Endothelial cell of umbilical vein (primary cell): Measurements from ENCODE around the gene CYCS. TPM values are rescaled to one million over a fixed set of nuclear protein-coding genes. Genes with fewer than 3 reads are reported as not detected.

Experiments
- BruUV-seq: library from RNA; stranded (reverse); fragments of 400-500 nt; replicated peaks from 2 replicates; lab custom pipeline; 2021; lab: Mats Ljungman, UMichigan
- CTCF ChIA-PET: fragments of 300-600, 350-600 bp; sonication (Branson Sonifier 250); formaldehyde crosslinking; loops from one replicate; lab custom pipeline; 2021; ENCODE audit warnings: antibody characterized with exemption, inconsistent platforms; lab: Charles Lee
- POLR2A ChIA-PET: fragments of 300-600, 350-600 bp; sonication (Branson Sonifier 250); formaldehyde crosslinking; loops from one replicate; lab custom pipeline; 2021; ENCODE audit warnings: antibody characterized with exemption, inconsistent platforms; lab: Charles Lee
- DNase-seq: peaks from one replicate; pipeline ENCODE4 v3.0.0-alpha.2; 2011; ENCODE audit warnings: low read depth, low spot score
- FAIRE-seq: peaks from 2 replicates; lab custom pipeline; 2011; peaks lifted over from hg19 to GRCh38; lab: Jason Lieb, UNC
- H2AFZ ChIP-seq: 2 replicates; pipeline ENCODE4 v1.6.0; 2012; ENCODE audit warnings: low read depth, low read length, control low read depth, inconsistent platforms
- H3K27ac ChIP-seq: 2 replicates; pipeline ENCODE4 v1.5.1; 2011; ENCODE audit warnings: low read depth, mild to moderate bottlenecking, control low read depth, low read length, moderate library complexity; ENCODE audit not compliant: insufficient read depth
- H3K27me3 ChIP-seq, 2 experiments: 2 replicates each; pipeline versions ENCODE4 v1.6.0 to v1.6.1; 2011; ENCODE audit warnings: low read length in 2 of 2, mixed read lengths in 1 of 2; ENCODE audit not compliant: control insufficient read depth in 2 of 2, insufficient read depth in 2 of 2
- H3K36me3 ChIP-seq, 2 experiments: 2 replicates in 1 of 2; 3 replicates in 1 of 2; pipeline ENCODE4 v1.5.1; 2011; ENCODE audit warnings: low read length in 2 of 2, mild to moderate bottlenecking in 1 of 2, moderate library complexity in 1 of 2; ENCODE audit not compliant: control insufficient read depth in 2 of 2, insufficient read depth in 2 of 2; ENCODE audit errors: extremely low read depth in 1 of 2
- H3K4me1 ChIP-seq: 3 replicates; pipeline ENCODE4 v1.5.1; 2011; ENCODE audit warnings: mild to moderate bottlenecking, low read length; ENCODE audit not compliant: control insufficient read depth, insufficient read depth; ENCODE audit errors: extremely low read depth
- H3K4me2 ChIP-seq: 2 replicates; pipeline ENCODE4 v1.6.1; 2011; ENCODE audit warnings: low read length, control low read depth, mixed read lengths; ENCODE audit not compliant: insufficient read depth
- H3K4me3 ChIP-seq, 3 experiments: fragments of 200-600 bp in 1 of 3; sonication (generic), shearing (Covaris generic) in 1 of 3; replicated peaks in 1 of 3; 2 replicates each; pipeline ENCODE4 v1.5.1; 2011 to 2016; ENCODE audit warnings: control low read depth in 3 of 3, low read length in 3 of 3, mild to moderate bottlenecking in 2 of 3, inconsistent platforms in 1 of 3, low read depth in 1 of 3, moderate library complexity in 1 of 3; ENCODE audit not compliant: insufficient read depth in 1 of 3
- H3K79me2 ChIP-seq: 2 replicates; pipeline ENCODE4 v1.6.0; 2012; ENCODE audit warnings: low read length, inconsistent platforms; ENCODE audit not compliant: control insufficient read depth, insufficient read depth
- H3K9ac ChIP-seq: replicated peaks from 2 replicates; pipeline ENCODE3; 2011; ENCODE audit warnings: low read length, control low read depth; ENCODE audit not compliant: insufficient read depth; ENCODE audit errors: extremely low read depth
- H3K9me1 ChIP-seq: replicated peaks from 3 replicates; pipeline ENCODE4 v1.6.0; 2011; ENCODE audit warnings: mild to moderate bottlenecking, low read length; ENCODE audit not compliant: control insufficient read depth, insufficient read depth; ENCODE audit errors: extremely low read depth
- H3K9me3 ChIP-seq: replicated peaks from 2 replicates; pipeline ENCODE4 v1.5.1; 2012; ENCODE audit warnings: low read length, inconsistent platforms; ENCODE audit not compliant: control insufficient read depth, insufficient read depth
- H4K20me1 ChIP-seq: replicated peaks from 2 replicates; pipeline ENCODE3; 2011; ENCODE audit warnings: mild to moderate bottlenecking, low read length; ENCODE audit not compliant: control insufficient read depth, insufficient read depth; ENCODE audit errors: extremely low read depth
- CTCF ChIP-seq, 2 donors: IDR thresholded peaks; 1 replicate in 1 of 2; 2 replicates in 1 of 2; pipeline ENCODE4 v1.5.1; 2011; ENCODE audit warnings: low read length in 2 of 2, mild to moderate bottlenecking in 2 of 2, moderate library complexity in 2 of 2, control low read depth in 1 of 2, inconsistent platforms in 1 of 2, low read depth in 1 of 2; ENCODE audit not compliant: insufficient read depth in 1 of 2; ENCODE audit errors: extremely low read depth in 1 of 2
- EZH2 ChIP-seq: IDR thresholded peaks from 2 replicates; pipeline ENCODE4 v1.6.1; 2012; ENCODE audit warnings: borderline replicate concordance, low read depth, mild to moderate bottlenecking, moderate library complexity, low read length, inconsistent platforms; ENCODE audit not compliant: severe bottlenecking
- FOS ChIP-seq: IDR thresholded peaks from 2 replicates; pipeline ENCODE4 v1.6.1; 2011; ENCODE audit warnings: mild to moderate bottlenecking, low read length, moderate library complexity, borderline replicate concordance; ENCODE audit not compliant: insufficient read depth
- GATA2 ChIP-seq: IDR thresholded peaks from 2 replicates; pipeline ENCODE4 v1.7.0; 2011; ENCODE audit warnings: low read depth, mild to moderate bottlenecking, moderate library complexity, mixed read lengths, low read length; ENCODE audit not compliant: insufficient read length, insufficient read depth
- JUN ChIP-seq: IDR thresholded peaks from 2 replicates; pipeline ENCODE4 v1.6.1; 2011; ENCODE audit warnings: borderline replicate concordance, low read depth; ENCODE audit not compliant: insufficient read length, insufficient read depth
- MYC ChIP-seq: IDR thresholded peaks from one replicate; pipeline ENCODE4 v1.6.1; 2011; ENCODE audit warnings: mild to moderate bottlenecking, low read depth, low read length
- POLR2A ChIP-seq: IDR thresholded peaks from 2 replicates; pipeline ENCODE4 v1.6.1; 2012; ENCODE audit warnings: low read depth, mild to moderate bottlenecking, control low read depth, low read length
- POLR2AphosphoS5 ChIP-seq: IDR thresholded peaks from 2 replicates; pipeline ENCODE4 v1.6.1; 2012; ENCODE audit warnings: low read depth, mild to moderate bottlenecking, control low read depth, low read length, moderate library complexity; ENCODE audit not compliant: insufficient read depth
- dilution Hi-C: fragments of 300-500 bp; cut with MboI; formaldehyde crosslinking; loops from one replicate; pipeline ENCODE4 v1.15.0; 2019; ENCODE audit warnings: low sequenced_read_pairs; ENCODE audit not compliant: extremely low pct_ligation_motif_present
- intact Hi-C: fragments of 100-400 bp; cut with micrococcal nuclease; formaldehyde crosslinking; loops from one replicate; pipeline ENCODE4 v1.10.0; 2022
- polyA plus RNA-seq, 4 experiments: library from polyadenylated mRNA; depleted of rRNA in 3 of 4; stranded (reverse) in 3 of 4; unstranded in 1 of 4; fragments of >200 nt; gene quantifications; 2 replicates each; pipeline versions ENCODE4 v1.2.1 to v1.2.3, GENCODE V29; 2011 to 2012; ENCODE audit warnings: missing spikeins in 1 of 4
- total RNA-seq: library from RNA; stranded (reverse); gene quantifications from 2 replicates; pipeline ENCODE4 v1.2.3, GENCODE V29; 2021
- TF ChIP-seq, protein P1 (sequence below): IDR thresholded peaks from 2 replicates; pipeline ENCODE4 v1.6.1; 2011; ENCODE audit not compliant: insufficient read depth, insufficient read length

Gene CYCS
- total and polyA plus RNA-seq, 2 donors (not counting 3 experiments of a cell fraction or from before 2014, with no cell fraction given), result 21.4 to 134 TPM

DNA sequence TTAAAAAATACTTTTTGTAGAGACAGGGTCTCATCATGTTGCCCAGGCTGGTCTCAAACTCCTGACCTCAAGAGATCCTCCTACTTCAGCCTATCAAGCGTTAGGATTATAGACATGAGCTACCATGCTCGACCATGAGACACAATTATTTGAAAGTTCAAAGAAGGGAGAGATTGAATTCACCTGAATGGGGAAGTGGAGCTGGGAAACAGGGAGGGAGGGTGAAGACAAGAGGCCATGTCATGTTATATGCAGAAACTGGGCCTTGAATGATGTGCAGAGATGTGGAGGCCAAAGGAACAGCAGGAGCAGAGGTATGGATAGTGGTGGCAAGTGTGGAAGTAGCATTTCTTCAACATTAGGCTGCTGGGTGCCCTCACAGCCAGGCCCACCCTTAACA is 18.7 kb upstream of the CYCS start:
- ChIA-PET CTCF (interaction anchor here (1.1 kb wide), 1 partner anchor 17 kb away, joined by 3 read pairs; no protein-coding TSS in a partner anchor), POLR2A (no interaction called here)
- Histone ChIP-seq H3K4me3 (no peak overlapping the region), H3K9ac (no peak overlapping the region), H3K79me2 (no peaks in the 10 kb centered on the region), H3K27me3 (no peaks in the 10 kb centered on the region), H3K36me3 (no peaks in the 10 kb centered on the region), H3K9me3 (no peaks in the 10 kb centered on the region), H4K20me1 (no peaks in the 10 kb centered on the region), H3K4me1 (peaks cover 2% of the 10 kb centered on the region), H2AFZ (no peak overlapping the region), H3K4me2 (no peak overlapping the region), H3K9me1 (no peaks in the 10 kb centered on the region), H3K27ac (no peak overlapping the region)
- dilution Hi-C loops (no loop called here), intact Hi-C loops (no loop called here)
- no TSS peak for BruUV-seq
- TF ChIP-seq FOS, result no peak
- TF ChIP-seq, protein P1, sequence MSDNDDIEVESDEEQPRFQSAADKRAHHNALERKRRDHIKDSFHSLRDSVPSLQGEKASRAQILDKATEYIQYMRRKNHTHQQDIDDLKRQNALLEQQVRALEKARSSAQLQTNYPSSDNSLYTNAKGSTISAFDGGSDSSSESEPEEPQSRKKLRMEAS, result no peak
- no peak for DNase-seq
- no peak for FAIRE-seq

DNA sequence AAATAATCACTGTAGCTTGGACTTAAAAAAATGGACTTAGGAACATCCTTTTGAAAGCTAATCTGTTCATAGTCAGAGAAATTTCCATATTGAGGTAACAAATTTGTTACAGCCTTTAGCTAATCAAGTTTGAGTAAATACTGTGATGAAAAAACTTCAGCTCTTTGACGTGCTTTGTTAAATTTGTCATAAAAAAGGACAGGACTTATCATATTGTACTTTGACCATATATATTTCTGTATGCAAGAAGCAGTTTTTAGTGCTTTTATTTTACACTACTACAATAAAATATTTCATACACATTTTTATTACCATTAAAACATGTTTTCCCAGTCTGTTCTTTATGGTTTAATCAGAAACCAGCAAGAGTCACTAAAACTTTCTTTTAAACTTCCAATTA is 14.5 kb upstream of the CYCS start:
- no TSS peak for BruUV-seq
- Histone ChIP-seq H3K4me1 (peaks cover 2% of the 10 kb centered on the region), H3K27me3 (no peaks in the 10 kb centered on the region), H2AFZ (no peak overlapping the region), H3K4me2 (no peak overlapping the region), H3K79me2 (no peaks in the 10 kb centered on the region), H3K9ac (no peak overlapping the region), H3K4me3 (no peak overlapping the region), H3K36me3 (no peaks in the 10 kb centered on the region), H3K9me1 (no peaks in the 10 kb centered on the region), H3K27ac (no peak overlapping the region), H3K9me3 (no peaks in the 10 kb centered on the region), H4K20me1 (no peaks in the 10 kb centered on the region)
- CTCF ChIA-PET, result no interaction called here
- dilution Hi-C loops (no loop called here), intact Hi-C loops (no loop called here)
- DNase-seq (no peak), FAIRE-seq (no peak)
- POLR2A ChIA-PET, result no interaction called here
- TF ChIP-seq GATA2 (no peak), JUN (no peak), EZH2 (no peak), POLR2A (no peak), CTCF (IDR thresholded peaks at IDR 0.05; ENCODE audit: extremely low read depth in 1 of 2, insufficient read depth in 1 of 2, low read depth in 1 of 2, low read length in 2 of 2) (no peak), POLR2AphosphoS5 (no peak), MYC (no peak)
- TF ChIP-seq, protein P1, result no peak
